SIG-M5 (cell line): ENCODE measurements around the gene PCED1B.
"Not testable (repeated sequence)": the region's sequence is repeated elsewhere in the genome, so short reads cannot be mapped to it uniquely, and the experiment has no call there.

ENCODE experiments used
- DNase-seq: peaks from one replicate; lab custom pipeline; 2025; lab: John Stamatoyannopoulos, UW

PCED1B gene

GRCh38 chr12:47276621-47277309, 197.3 kb downstream of the PCED1B start:
- no peak for DNase-seq

DNA sequence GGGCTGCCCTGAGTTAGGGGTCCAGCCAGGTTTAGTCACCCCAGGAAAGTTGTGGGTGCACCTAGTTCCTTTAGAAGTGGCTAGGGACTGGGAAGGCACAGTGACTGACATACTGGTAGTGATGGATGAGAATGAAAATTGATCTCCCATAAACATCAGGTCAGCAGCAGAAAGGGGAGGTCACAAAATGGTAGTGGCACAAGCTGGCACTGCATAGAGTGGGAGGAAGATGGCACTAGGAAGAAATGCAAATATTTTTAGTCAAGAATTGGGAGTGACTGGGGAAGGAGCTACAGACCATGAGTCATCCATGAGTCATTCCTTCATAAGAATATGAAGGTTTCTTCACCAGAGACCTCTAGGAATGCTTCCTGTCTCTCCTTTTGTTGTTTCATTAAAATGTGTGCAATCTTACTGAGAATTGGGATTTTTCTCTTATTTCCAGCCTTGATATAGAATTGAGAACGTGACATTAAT, 198.6 kb downstream of the PCED1B start:
- DNase-seq = peak; percentile 22

- not testable (repeated sequence) for DNase-seq
Observed at GRCh38 chr12:47279758-47280157, 200.3 kb downstream of the PCED1B start.

GRCh38 chr12:47280543-47281300, 201.3 kb downstream of the PCED1B start:
- DNase-seq = no peak

- no peak for DNase-seq
Observed at GRCh38 chr12:47281667-47282171, 202.3 kb downstream of the PCED1B start.

- no peak for DNase-seq
Observed at GRCh38 chr12:47282206-47282605, 202.8 kb downstream of the PCED1B start.
